Measurements from ENCODE around the gene TACC3.

- TF ChIP-seq CTCF (IDR thresholded peaks at IDR 0.05) = no peak
- TF ChIP-seq POLR2A (IDR thresholded peaks at IDR 0.05) = no peak
These were observed 5.0 kb upstream of the TACC3 start for GRCh38 chr4:1716065-1716945.

Measured in Peyer's patch (tissue), 4 donors.